HG03045 (cell line): ENCODE results near the gene MAN1B1.
"Not testable (repeated sequence)": the region's sequence is repeated elsewhere in the genome, so short reads cannot be mapped to it uniquely, and the experiment has no call there.

ENCODE experiments used
- ATAC-seq: cut with Tn5 transposase; IDR thresholded peaks from one replicate; pipeline ENCODE4 v1.9.1; 2021; ENCODE audit warnings: mild to moderate bottlenecking, moderate library complexity; ENCODE audit not compliant: unreplicated experiment

MAN1B1 gene

DNA sequence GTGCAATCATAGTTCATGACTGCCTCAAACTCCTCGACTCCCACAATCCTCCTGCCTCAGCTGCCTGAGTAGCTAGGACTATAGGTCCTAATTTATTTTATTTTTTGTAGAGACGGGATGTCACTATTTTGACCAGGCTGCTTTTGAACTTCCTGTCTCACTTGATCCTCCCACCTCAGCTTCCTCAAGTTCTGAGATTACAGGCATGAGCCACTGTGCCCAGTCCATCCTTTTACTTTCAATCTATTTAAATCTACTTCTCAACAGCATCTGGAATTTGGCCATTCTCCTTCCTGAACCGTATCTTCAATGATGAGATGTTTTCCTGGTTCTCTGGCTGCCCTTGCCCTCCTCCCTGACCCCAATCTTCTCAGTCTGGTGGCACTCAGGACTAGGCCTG is 40.0 kb downstream of the MAN1B1 start:
- ATAC-seq, result no peak

DNA sequence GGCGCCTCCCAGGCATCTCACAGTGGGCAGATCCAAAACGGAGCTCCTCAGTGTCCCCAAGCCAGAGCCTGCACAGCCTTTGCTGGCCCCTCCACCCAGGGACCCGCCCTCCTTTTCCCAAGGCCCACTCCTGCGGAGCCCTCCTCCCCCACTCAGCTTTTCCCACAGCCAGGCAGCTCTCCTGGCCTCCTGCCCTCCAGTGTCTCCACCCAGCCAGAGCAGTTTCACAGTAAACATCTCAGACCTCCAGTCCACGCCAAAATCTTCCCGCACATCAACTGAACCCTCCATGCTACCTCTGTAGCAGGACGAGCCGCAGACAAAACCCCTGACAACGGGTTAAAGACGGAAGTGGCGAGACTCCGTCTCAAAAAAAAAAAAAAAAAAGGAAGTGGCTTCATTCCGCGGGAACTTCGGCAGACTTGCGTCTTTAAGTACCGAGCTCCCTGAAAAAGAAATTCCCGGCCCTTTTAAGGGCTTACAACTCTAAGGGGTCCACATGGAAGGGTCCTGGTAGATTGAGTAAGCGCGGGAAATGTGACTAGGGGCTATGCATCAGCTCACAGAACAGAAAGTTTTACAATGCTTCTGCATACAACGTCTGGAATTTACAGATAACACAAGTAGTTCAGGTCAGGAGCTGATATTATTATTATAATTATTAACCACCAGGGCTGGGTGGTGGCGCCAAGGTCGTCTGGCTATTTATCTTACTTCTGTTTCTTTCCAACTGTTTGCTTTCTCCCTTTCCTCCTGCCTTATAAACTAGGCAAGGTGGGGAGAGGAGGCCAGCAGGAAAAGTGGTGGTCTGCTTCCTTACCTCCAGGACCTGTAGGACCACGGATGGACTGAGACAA is 40.7 kb downstream of the MAN1B1 start:
- no peak for ATAC-seq

GRCh38 chr9:137128158-137128861 is 41.5 kb downstream of the MAN1B1 start:
- no peak for ATAC-seq

- ATAC-seq, result peak; percentile 2
These were observed 42.2 kb downstream of the MAN1B1 start for GRCh38 chr9:137128862-137129455.

GRCh38 chr9:137129456-137130175 is 42.8 kb downstream of the MAN1B1 start:
- peak; percentile 89 for ATAC-seq

DNA sequence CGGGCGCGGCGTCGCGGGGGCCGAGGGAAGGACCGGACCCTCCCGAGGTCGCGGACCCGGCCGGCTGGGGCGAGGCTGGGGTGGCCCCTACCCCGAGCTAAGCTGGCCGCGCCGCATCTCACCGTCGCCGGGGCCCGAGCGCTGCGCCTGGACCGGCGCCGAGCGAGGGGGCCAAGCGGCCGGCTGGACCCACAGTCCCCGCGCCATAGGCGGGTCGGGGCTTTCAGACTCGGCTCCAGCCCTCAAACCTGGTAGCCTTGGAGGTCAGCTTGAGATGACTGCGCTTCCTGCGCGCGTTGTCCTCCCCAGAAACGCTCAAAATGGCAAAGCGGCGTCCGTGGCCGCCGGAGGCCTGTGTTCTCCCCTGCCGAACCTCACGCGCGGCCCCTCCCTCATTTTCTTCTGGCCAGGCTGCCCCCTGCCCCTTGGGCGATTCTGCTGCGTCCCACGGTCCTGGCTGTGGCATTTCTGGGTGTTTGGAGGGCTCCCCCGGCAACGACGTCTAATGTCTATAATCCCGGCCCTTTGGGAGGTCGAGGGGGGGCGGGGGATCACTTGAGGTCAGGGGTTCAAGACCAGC is 43.5 kb downstream of the MAN1B1 start:
- ATAC-seq, result peak; percentile 26

DNA sequence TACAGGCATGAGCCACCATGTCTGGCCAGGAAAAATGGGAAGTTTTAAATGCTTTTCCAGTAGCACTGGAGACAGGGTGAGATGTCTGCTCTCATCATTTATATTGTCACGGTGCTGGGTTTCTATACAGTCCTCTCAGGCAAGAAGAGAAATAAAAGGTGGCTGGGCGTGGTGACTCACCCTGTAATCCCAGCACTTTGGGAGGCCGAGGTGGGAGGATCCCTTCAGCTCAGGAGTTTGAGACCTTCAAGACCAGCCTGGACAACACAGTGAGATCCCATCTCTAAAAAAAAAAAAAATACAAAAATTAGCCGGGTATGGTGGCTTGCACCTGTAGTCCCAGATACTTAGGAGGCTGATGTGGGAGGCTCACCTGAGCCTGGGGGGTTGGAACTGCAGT is 47.4 kb downstream of the MAN1B1 start:
- no peak for ATAC-seq

- not testable (repeated sequence) for ATAC-seq
These were observed 48.4 kb downstream of the MAN1B1 start for GRCh38 chr9:137135154-137135553.

DNA sequence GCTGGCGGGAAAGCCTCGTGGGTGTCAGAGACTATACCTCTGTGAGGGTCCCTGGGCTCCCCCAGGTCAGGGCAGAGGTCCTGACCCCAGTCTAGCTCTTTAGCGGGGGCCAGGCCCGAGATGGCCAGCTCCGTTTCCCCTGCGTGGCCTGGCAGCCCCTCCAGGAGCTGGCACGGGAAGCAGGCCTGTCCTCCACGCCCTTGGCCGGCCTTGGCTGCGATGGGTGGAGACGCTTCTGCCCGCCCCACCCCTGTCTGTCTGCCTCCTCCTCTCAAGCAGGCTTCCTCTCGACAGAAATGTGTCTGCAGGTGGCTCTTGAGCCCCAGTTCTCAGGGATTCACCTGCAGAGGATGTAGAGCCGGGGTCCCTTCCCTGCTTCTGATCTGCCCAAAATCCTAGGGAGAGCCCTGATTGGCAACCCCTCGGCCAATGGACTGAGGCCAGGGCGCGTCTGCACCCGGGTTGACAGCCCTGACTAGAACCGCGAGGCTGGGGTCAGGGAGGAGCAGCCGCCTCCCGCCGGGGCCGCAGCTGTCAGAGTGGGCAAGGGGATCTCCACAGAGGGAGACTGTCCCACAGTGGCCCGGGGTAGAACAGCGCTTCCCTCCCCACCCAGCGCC is 49.6 kb downstream of the MAN1B1 start:
- ATAC-seq, result no peak

DNA sequence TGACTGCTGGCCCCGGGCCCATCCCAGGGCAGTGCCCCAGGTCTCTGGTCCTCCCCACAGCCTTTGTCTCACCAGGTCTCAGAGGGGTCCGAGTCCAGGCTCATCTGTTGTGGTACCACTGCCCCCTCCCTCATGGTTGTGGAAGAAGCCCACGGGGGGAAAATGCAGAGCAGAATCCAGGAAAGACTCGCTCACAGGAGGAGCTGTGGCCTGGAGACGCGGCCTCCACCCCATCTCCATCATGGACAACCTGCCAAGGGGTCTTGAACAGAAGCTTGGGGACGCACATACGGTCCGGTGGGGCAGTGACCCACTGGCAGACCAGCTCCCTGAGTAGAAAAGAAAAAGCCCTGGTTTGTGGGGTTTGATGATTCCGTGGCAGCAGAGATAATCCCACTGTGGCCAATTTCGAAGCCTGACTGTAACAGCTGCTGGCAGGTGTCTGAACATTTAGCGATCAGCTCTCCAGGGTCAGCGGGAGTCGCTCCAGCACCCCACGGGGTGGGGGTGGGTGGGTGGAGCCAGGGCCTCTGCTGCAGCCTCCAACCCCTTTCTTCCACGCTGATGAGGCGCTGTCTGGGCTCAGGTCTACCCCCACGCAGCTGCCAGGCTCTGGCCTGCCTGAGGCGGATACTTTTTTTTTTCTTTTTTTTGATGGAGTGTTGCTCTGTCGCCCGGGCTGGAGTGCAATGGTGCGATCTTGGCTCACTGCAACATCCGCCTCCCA is 50.3 kb downstream of the MAN1B1 start:
- ATAC-seq, result no peak

GRCh38 chr9:137138058-137138721 is 51.4 kb downstream of the MAN1B1 start:
- ATAC-seq, result no peak

DNA sequence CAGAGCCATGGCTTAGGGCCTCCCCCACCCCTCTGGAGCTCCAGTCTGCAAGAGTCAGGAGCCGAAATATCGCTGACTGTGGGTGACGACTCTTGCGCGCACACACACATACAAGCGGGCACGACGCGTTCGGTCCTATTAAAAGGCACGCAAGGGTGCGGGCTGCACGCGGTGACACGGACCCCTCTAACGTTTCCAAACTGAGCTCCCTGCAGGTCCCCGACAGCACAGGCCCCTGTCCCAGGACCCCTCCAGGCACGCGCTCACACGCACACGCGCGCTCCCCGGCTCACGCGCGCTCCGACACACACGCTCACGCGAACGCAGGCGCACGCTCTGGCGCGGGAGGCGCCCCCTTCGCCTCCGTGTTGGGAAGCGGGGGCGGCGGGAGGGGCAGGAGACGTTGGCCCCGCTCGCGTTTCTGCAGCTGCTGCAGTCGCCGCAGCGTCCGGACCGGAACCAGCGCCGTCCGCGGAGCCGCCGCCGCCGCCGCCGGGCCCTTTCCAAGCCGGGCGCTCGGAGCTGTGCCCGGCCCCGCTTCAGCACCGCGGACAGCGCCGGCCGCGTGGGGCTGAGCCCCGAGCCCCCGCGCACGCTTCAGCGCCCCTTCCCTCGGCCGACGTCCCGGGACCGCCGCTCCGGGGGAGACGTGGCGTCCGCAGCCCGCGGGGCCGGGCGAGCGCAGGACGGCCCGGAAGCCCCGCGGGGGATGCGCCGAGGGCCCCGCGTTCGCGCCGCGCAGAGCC is 52.1 kb downstream of the MAN1B1 start, which contains the start of gene GRIN1:
Gene GRIN1, plus strand, starts transcription at position 433 of the 746 bp plus-strand sequence. CDS start 333 bp downstream, outside the sequence.
- no peak for ATAC-seq

- ATAC-seq, result no peak
These were observed 52.8 kb downstream of the MAN1B1 start for GRCh38 chr9:137139468-137140150.

DNA sequence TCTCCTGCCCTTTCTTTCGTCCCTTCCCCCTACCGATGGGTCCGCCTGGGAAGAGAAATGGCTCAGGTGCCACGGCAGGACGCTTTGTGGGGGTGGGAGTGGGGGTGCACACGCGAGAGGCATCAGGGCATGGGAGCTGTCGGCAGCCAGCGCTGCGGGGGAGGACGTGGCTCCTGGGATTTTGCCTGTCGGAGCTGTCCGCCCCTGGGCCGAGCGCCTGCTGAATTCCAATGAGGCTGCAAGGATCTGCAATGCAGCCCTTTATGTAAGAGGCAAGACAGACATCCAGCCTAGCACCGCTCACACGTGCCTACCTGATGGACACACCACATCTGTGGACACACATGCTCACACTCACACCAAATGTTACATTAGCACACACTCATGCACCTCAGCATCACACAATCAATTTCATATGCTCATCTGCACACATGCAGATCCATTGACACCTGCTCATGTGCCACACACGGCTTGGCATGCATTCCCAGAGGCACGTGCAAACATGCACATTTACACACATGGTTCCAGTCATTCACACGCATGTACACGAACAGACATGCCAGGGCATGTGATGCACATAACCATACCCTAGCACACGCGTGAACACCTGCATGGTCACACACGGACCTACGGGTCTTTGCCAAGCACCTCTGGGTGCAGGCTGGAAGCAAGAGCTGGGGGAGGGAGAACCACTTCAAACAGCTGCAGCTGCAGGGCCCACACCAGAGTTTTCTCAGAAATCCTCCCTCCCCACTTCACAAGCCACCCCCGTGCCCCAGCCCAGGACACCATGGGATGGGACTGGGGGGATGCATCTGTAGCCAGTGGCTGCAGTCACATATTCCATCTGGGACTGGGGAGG is 53.6 kb downstream of the MAN1B1 start:
- ATAC-seq, result no peak

DNA sequence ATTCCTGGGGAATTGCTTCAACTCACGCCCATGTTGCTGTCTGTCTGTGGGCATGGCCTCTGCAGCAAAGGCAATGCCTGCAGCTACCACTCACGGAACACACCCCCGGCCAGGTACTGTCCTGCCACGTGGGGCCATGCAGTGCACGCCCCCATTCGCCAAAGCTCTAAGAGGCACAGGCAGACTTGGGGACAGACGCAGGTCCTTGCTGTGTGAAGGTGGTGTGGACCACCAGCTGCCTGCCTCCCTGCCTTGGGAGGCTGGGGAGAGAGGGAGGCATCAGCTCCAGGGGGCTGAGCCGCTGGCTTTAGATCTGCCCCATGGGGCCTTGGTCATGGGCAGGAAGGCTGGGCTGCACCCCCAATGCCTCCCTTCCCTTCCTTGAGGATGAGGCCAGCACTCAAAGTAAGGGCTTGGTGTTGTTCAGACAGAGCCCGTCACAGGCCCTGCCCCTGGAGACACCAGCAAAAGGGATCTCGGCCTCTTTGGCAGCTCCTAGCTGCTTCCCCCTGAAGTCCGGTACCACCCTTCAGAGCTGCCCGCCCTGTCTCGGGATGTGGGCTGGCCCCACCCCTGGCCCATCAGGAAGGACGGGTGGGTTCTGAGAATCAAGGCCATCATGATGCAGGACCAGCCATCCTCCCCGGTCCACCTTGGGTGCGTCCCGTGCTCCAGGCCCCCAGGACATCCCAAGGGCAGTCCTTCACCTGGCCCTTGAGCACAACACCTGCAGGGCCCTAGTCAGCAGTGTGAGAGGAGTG is 54.4 kb downstream of the MAN1B1 start:
- no peak for ATAC-seq
